ENCODE measurements around the gene DCT. TPM values are rescaled to one million over a fixed set of nuclear protein-coding genes. Genes with fewer than 3 reads are reported as not detected.

Gene DCT
- total and polyA plus RNA-seq, 2 of the 8 experiments (the other 6 are each of a cell fraction or from before 2014, with no cell fraction given): 0.02 TPM; not detected in 1

DNA sequence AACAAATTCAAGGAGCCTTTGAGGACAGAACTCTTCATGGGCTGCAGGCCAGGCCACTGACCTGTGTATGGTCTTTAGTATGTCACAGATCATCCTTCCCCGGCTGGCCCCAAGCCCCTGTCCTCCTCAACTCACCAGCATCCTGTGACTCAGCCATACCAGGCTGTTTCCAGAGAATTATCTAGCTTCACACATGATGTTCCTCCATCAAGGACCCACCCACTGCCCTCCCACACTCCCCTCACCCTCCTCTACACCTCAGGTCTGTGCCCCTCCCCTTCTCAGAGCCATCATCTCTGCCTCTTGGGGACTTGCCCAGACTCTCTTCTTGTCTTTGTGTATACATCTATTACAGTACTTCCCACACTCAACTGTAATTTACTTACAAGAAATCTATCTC lies 14.7 kb downstream of the DCT start (continued):
- no peak for TF ChIP-seq SIRT6 (IDR thresholded peaks at IDR 0.05; ENCODE audit: low read length)
- TF ChIP-seq JUN (IDR thresholded peaks at IDR 0.05; ENCODE audit: low read depth, low read length): no peak
- TF ChIP-seq, protein P1, sequence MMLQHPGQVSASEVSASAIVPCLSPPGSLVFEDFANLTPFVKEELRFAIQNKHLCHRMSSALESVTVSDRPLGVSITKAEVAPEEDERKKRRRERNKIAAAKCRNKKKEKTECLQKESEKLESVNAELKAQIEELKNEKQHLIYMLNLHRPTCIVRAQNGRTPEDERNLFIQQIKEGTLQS (IDR thresholded peaks at IDR 0.05; ENCODE audit: insufficient read depth, low read depth, low read length): no peak
- TF ChIP-seq BRCA1 (IDR thresholded peaks at IDR 0.05; ENCODE audit: low read depth, low read length): no peak
- no peak for TF ChIP-seq KDM5A (IDR thresholded peaks at IDR 0.05; ENCODE audit: low read length)
- no peak for TF ChIP-seq GABPA (IDR thresholded peaks at IDR 0.05; ENCODE audit: borderline replicate concordance, insufficient read depth, low read length)
- TF ChIP-seq RNF2 (IDR thresholded peaks at IDR 0.05; ENCODE audit: borderline replicate concordance, low read depth, low read length, missing control alignments, poor library complexity, severe bottlenecking): no peak

All from H1 (cell line).